ENCODE measurements around the gene CHST15.

DNA sequence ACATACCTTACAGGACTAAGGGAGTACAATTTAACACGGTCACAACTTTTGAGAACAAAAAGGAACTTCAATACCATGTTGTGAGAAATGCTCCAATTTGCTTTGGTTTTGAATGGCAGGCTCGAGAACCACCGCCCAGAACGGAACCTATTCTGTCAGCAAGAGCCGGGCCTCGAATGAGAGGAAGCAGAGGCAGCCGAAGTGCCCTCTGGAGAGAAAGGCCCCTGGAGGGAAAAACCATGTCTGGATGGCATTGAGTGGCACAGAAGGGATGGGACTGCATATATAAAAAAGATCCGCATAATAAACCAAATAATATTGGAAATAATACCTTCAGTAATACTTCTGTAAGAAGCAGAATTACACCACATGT lies 85.6 kb downstream of the CHST15 start:
- TF ChIP-seq, protein P1, sequence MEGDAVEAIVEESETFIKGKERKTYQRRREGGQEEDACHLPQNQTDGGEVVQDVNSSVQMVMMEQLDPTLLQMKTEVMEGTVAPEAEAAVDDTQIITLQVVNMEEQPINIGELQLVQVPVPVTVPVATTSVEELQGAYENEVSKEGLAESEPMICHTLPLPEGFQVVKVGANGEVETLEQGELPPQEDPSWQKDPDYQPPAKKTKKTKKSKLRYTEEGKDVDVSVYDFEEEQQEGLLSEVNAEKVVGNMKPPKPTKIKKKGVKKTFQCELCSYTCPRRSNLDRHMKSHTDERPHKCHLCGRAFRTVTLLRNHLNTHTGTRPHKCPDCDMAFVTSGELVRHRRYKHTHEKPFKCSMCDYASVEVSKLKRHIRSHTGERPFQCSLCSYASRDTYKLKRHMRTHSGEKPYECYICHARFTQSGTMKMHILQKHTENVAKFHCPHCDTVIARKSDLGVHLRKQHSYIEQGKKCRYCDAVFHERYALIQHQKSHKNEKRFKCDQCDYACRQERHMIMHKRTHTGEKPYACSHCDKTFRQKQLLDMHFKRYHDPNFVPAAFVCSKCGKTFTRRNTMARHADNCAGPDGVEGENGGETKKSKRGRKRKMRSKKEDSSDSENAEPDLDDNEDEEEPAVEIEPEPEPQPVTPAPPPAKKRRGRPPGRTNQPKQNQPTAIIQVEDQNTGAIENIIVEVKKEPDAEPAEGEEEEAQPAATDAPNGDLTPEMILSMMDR (IDR thresholded peaks at IDR 0.05), result no peak
- TF ChIP-seq POLR2A (IDR thresholded peaks at IDR 0.05), result no peak
